GM12878 (cell line): ENCODE data around the gene ZNF608. TPM values are rescaled to one million over a fixed set of nuclear protein-coding genes. Genes with fewer than 3 reads are reported as not detected.

ENCODE experiments used
- ATAC-seq: fragments of 200-7000 bp; cut with Tn5 transposase; 3 replicates; pipeline ENCODE4 v1.9.1; 2020; ENCODE audit warnings: mild to moderate bottlenecking, moderate library complexity
- BruUV-seq: library from RNA; stranded (reverse); fragments of 400-500 nt; replicated peaks from 2 replicates; lab custom pipeline; 2021; lab: Mats Ljungman, UMichigan
- CTCF ChIA-PET: fragments of 300-600 bp; sonication (Branson Sonifier 250); formaldehyde crosslinking; extraction: SDS; loops from one replicate; lab custom pipeline; 2021; ENCODE audit warnings: inconsistent platforms; lab: Yijun Ruan, JAX
- POLR2A ChIA-PET: fragments of 350-600 bp; formaldehyde crosslinking; extraction: SDS; loops from one replicate; lab custom pipeline; 2021; ENCODE audit warnings: inconsistent platforms; lab: Charles Lee
- RAD21 ChIA-PET: fragments of 300-600 bp; sonication (Branson Sonifier 250); formaldehyde crosslinking; loops from one replicate; lab custom pipeline; 2023; ENCODE audit warnings: antibody characterized with exemption; ENCODE audit not compliant: unreplicated experiment; lab: Charles Lee
- SMC1A ChIA-PET: fragments of 300-600 bp; sonication (Branson Sonifier 250); formaldehyde crosslinking; loops from one replicate; lab custom pipeline; 2023; ENCODE audit not compliant: unreplicated experiment, uncharacterized antibody; lab: Charles Lee
- DNase-seq: peaks from one replicate; pipeline ENCODE4 v3.0.0-alpha.2; 2011; ENCODE audit warnings: low read depth, low spot score
- FAIRE-seq: peaks from 3 replicates; lab custom pipeline; 2011; peaks lifted over from hg19 to GRCh38; lab: Jason Lieb, UNC
- H2AFZ ChIP-seq: 2 replicates; pipeline ENCODE4 v1.6.0; 2011; ENCODE audit warnings: low read depth, low read length, control low read depth; ENCODE audit not compliant: control insufficient read depth
- H3K27ac ChIP-seq: 2 replicates; pipeline ENCODE4 v1.5.1; 2011; ENCODE audit warnings: control low read depth; ENCODE audit not compliant: control insufficient read depth, insufficient read depth
- H3K27me3 ChIP-seq, 2 experiments: replicated peaks in 1 of 2; 2 replicates each; pipeline versions ENCODE4 v1.6.0 to v1.6.1; 2011; ENCODE audit warnings: low read length in 1 of 2; ENCODE audit not compliant: control insufficient read depth in 2 of 2, insufficient read depth in 2 of 2
- H3K36me3 ChIP-seq, 2 experiments: 2 replicates each; pipeline ENCODE4 v1.5.1; 2011; ENCODE audit warnings: low read length in 1 of 2; ENCODE audit not compliant: control insufficient read depth in 2 of 2, insufficient read depth in 2 of 2
- H3K4me1 ChIP-seq: 2 replicates; pipeline ENCODE4 v1.6.1; 2011; ENCODE audit warnings: mild to moderate bottlenecking, low read length, moderate library complexity, mixed read lengths; ENCODE audit not compliant: control insufficient read depth, insufficient read depth
- H3K4me2 ChIP-seq: 2 replicates; pipeline ENCODE4 v1.6.0; 2011; ENCODE audit warnings: control low read depth; ENCODE audit not compliant: control insufficient read depth, insufficient read depth
- H3K4me3 ChIP-seq: fragments of 200-600 bp; sonication (generic); 2 replicates; pipeline ENCODE4 v1.5.1; 2016
- H3K79me2 ChIP-seq: 2 replicates; pipeline ENCODE4 v1.6.0; 2011; ENCODE audit warnings: low read length; ENCODE audit not compliant: control insufficient read depth, insufficient read depth
- H3K9ac ChIP-seq: 2 replicates; pipeline ENCODE4 v1.8.0; 2011; ENCODE audit warnings: low read length, control low read depth, mixed read lengths; ENCODE audit not compliant: control insufficient read depth, insufficient read depth
- H3K9me3 ChIP-seq: replicated peaks from 3 replicates; pipeline ENCODE4 v1.5.1; 2011; ENCODE audit warnings: mild to moderate bottlenecking, low read length; ENCODE audit not compliant: control insufficient read depth, insufficient read depth
- H4K20me1 ChIP-seq: 2 replicates; pipeline ENCODE4 v1.6.0; 2011; ENCODE audit not compliant: control insufficient read depth, insufficient read depth
- ASH2L ChIP-seq: fragments of 300-600, 200-600 bp; sonication (generic); IDR thresholded peaks from 2 replicates; pipeline ENCODE4 v1.6.1; 2017; ENCODE audit warnings: low read depth, mild to moderate bottlenecking, borderline replicate concordance
- EP300 ChIP-seq, 2 experiments: fragments of 150-350 bp in 1 of 2; IDR thresholded peaks; 2 replicates each; pipeline ENCODE4 v1.6.1; 2011 to 2012; ENCODE audit warnings: low read depth in 2 of 2, low read length in 2 of 2, borderline replicate concordance in 1 of 2, improper control_type of control experiment in 1 of 2, inconsistent platforms in 1 of 2; ENCODE audit not compliant: control insufficient read depth in 1 of 2
- ESRRA ChIP-seq: IDR thresholded peaks from 2 replicates; pipeline ENCODE4 v1.6.1; 2012; ENCODE audit warnings: mild to moderate bottlenecking, low read length, improper control_type of control experiment
- GABPA ChIP-seq: IDR thresholded peaks from 2 replicates; pipeline ENCODE4 v1.6.1; 2014; ENCODE audit warnings: antibody characterized with exemption, low read depth, mild to moderate bottlenecking, inconsistent platforms
- MYC ChIP-seq: IDR thresholded peaks from 2 replicates; pipeline ENCODE4 v1.6.1; 2011; ENCODE audit warnings: mild to moderate bottlenecking, low read length, moderate library complexity, inconsistent platforms; ENCODE audit not compliant: insufficient read depth, insufficient replicate concordance, insufficient read length, severe bottlenecking
- NFIC ChIP-seq: IDR thresholded peaks from 2 replicates; pipeline ENCODE4 v1.6.1; 2012; ENCODE audit warnings: low read depth, mild to moderate bottlenecking, inconsistent platforms, low read length, moderate library complexity
- PAX8 ChIP-seq: fragments of 450-650 bp; IDR thresholded peaks from 2 replicates; pipeline ENCODE4 v1.6.1; 2017; ENCODE audit warnings: mild to moderate bottlenecking, moderate library complexity
- PRDM15 ChIP-seq: fragments of 450-650 bp; formaldehyde crosslinking; IDR thresholded peaks from 2 replicates; pipeline ENCODE4 v1.4.0; 2020; ENCODE audit warnings: mild to moderate bottlenecking, moderate library complexity
- RAD21 ChIP-seq: IDR thresholded peaks from 2 replicates; pipeline ENCODE4 v1.6.1; 2011; ENCODE audit warnings: mild to moderate bottlenecking, low read depth, low read length, moderate library complexity; ENCODE audit not compliant: insufficient read depth
- RAD51 ChIP-seq: fragments of 450-650 bp; IDR thresholded peaks from 2 replicates; pipeline ENCODE4 v1.6.1; 2016; ENCODE audit warnings: moderate library complexity, mild to moderate bottlenecking, inconsistent platforms
- RB1 ChIP-seq: fragments of 450-650 bp; formaldehyde crosslinking; IDR thresholded peaks from 2 replicates; pipeline ENCODE4 v1.6.1; 2017; ENCODE audit warnings: mild to moderate bottlenecking, borderline replicate concordance
- SMAD1 ChIP-seq: fragments of 450-650 bp; IDR thresholded peaks from 2 replicates; pipeline ENCODE4 v1.6.1; 2018; ENCODE audit warnings: mild to moderate bottlenecking, low read depth; ENCODE audit not compliant: partially characterized antibody
- SRF ChIP-seq, 2 experiments: IDR thresholded peaks; 2 replicates each; pipeline ENCODE4 v1.6.1; 2011; ENCODE audit warnings: low read depth in 2 of 2, low read length in 2 of 2, mild to moderate bottlenecking in 1 of 2, moderate library complexity in 1 of 2
- TBL1XR1 ChIP-seq: IDR thresholded peaks from 2 replicates; pipeline ENCODE4 v1.6.1; 2012; ENCODE audit warnings: low read depth, low read length, improper control_type of control experiment
- ZNF274 ChIP-seq: IDR thresholded peaks from one replicate; pipeline ENCODE4 v1.8.0; 2011; ENCODE audit not compliant: insufficient read length, insufficient read depth
- ZNF592 ChIP-seq: fragments of 450-650 bp; IDR thresholded peaks from 2 replicates; pipeline ENCODE4 v1.6.1; 2017; ENCODE audit warnings: mild to moderate bottlenecking, moderate library complexity
- ZZZ3 ChIP-seq: IDR thresholded peaks from 2 replicates; pipeline ENCODE4 v1.6.1; 2011; ENCODE audit warnings: low read depth; ENCODE audit not compliant: control insufficient read depth, insufficient read length
- WGBS: methylation state at CpG from one replicate; pipeline ENCODE4 v1.1.6; 2016; ENCODE audit warnings: low lambda C conversion rate; ENCODE audit not compliant: insufficient replicate concordance, insufficient coverage; ENCODE audit errors: missing lambda C conversion rate; 5-methylcytosine and 5-hydroxymethylcytosine counted together
- in situ Hi-C: fragments of 300-500 bp; cut with MboI; formaldehyde crosslinking; loops from 9 replicates; pipeline ENCODE4 v1.14.3; 2018; ENCODE audit warnings: mixed read lengths
- intact Hi-C: fragments of 100-400 bp; cut with micrococcal nuclease; formaldehyde crosslinking; loops from one replicate; pipeline ENCODE4 v1.14.2; 2022; ENCODE audit not compliant: unreplicated experiment
- polyA plus RNA-seq, 11 experiments: library from polyadenylated mRNA; depleted of rRNA in 4 of 11; unstranded in 6 of 11; stranded (reverse) in 5 of 11; fragments of >200 nt; fragmentation: Nextera tagmentation in 4 of 11; fragmentation: Illumina TruSeq in 1 of 11; extraction: Ambion mirVana in 4 of 11; extraction: Trizol in 1 of 11; gene quantifications; 1 replicate in 1 of 11; 2 replicates in 10 of 11; pipeline versions ENCODE4 v1.2.1 to v1.2.3, GENCODE V29; 2011 to 2016; ENCODE audit warnings: inconsistent platforms in 2 of 11, missing spikeins in 2 of 11, low read depth in 1 of 11
- total RNA-seq, 4 experiments: library from RNA; depleted of rRNA in 3 of 4; stranded (reverse); fragments of >200 nt in 3 of 4; fragmentation: Illumina TruSeq in 1 of 4; extraction: Trizol in 1 of 4; gene quantifications; 2 replicates each; pipeline versions ENCODE4 v1.2.1 to v1.2.3, GENCODE V29; 2013 to 2021

Gene ZNF608
- total and polyA plus RNA-seq, 10 of the 15 experiments (the other 5 are each of a cell fraction or from before 2014, with no cell fraction given) = 0.19 to 6.7 (median 0.64) TPM

- RAD21 ChIA-PET = interaction anchor here (1.1 to 3.4 kb wide), 9 partner anchors 8 to 84 kb away, joined by 3 to 27 read pairs (median 6); no protein-coding TSS in a partner anchor
- FAIRE-seq = no peak
- POLR2A ChIA-PET = interaction anchor here (1.1 to 2.5 kb wide), 4 partner anchors 11 to 79 kb away, joined by 3 to 8 read pairs (median 6); partner anchors contain the start of gene ZNF608
- Histone ChIP-seq H3K9me3 (no peaks in the 10 kb centered on the region; the same call in 1 of the 3 replicates), H3K4me3 (no peak overlapping the region), H3K4me1 (peaks cover 24% of the 10 kb centered on the region), H3K79me2 (peaks cover 68% of the 10 kb centered on the region)
- 57% methylated on average over 2 of the region's 2 CpGs for WGBS
- no peak for TF ChIP-seq TBL1XR1
- TF ChIP-seq SMAD1 = no peak
- no peak for TF ChIP-seq MYC
- TF ChIP-seq RAD21 = no peak
- no peak for TF ChIP-seq GABPA
- TF ChIP-seq ZZZ3 = no peak
- TF ChIP-seq EP300 (IDR thresholded peaks at IDR 0.05; ENCODE audit: borderline replicate concordance in 1 of 2, control insufficient read depth in 1 of 2, low read depth in 2 of 2, low read length in 2 of 2) = no peak
- TF ChIP-seq SRF (IDR thresholded peaks at IDR 0.05; ENCODE audit: low read depth in 2 of 2, low read length in 2 of 2) = no peak
- TF ChIP-seq ZNF592 = no peak
- TF ChIP-seq ESRRA = no peak
- no peak for TF ChIP-seq ASH2L
- TF ChIP-seq PAX8 = no peak
- no peak for TF ChIP-seq PRDM15 (CRISPR knock-in tag)
- TF ChIP-seq NFIC = no peak
- TF ChIP-seq RAD51 = no peak
- TF ChIP-seq RB1 = no peak
- TF ChIP-seq ZNF274 = no peak
- TF ChIP-seq, all 136 proteins: peak for 0
- Histone ChIP-seq H3K4me2 (no peak overlapping the region; the same call in 1 of the 2 replicates), H3K27me3 (no peaks in the 10 kb centered on the region), H2AFZ (no peak overlapping the region), H3K36me3 (no peaks in the 10 kb centered on the region), H3K27ac (peak overlapping the region; percentile 50), H3K9ac (no peak overlapping the region), H4K20me1 (no peaks in the 10 kb centered on the region)
- intact Hi-C loops (no loop called here), in situ Hi-C loops (no loop called here)
- SMC1A ChIA-PET = interaction anchor here (0.7 to 2.6 kb wide), 18 partner anchors 8 to 220 kb away, joined by 3 to 11 read pairs (median 4); no protein-coding TSS in a partner anchor
- no TSS peak for BruUV-seq
- CTCF ChIA-PET = interaction anchor here (0.7 to 4.3 kb wide), 8 partner anchors 8 to 698 kb away, joined by 3 to 13 read pairs (median 3); no protein-coding TSS in a partner anchor
- DNase-seq = no peak
- no peak for ATAC-seq
Measured at GRCh38 chr5:124730381-124730780, 16.1 kb downstream of the ZNF608 start.
